Activated CD4-positive, alpha-beta T cell treated with anti-CD3 and anti-CD28 coated beads, Interleukin-2, amount 10 ng/mL, durations not matched to agents 24 days and 14 days (primary cell): ENCODE data around the gene GALNT12. TPM values are rescaled to one million over a fixed set of nuclear protein-coding genes. Genes with fewer than 3 reads are reported as not detected.

Source experiments
- DNase-seq: peaks from one replicate; pipeline ENCODE4 v3.0.0; 2022
- H3K27ac Mint-ChIP-seq: one replicate; pipeline ENCODE4 v1.8.0; 2022; ENCODE audit warnings: mild to moderate bottlenecking, mixed read lengths
- H3K27me3 Mint-ChIP-seq: one replicate; pipeline ENCODE4 v1.8.0; 2022; ENCODE audit warnings: mixed read lengths
- H3K36me3 Mint-ChIP-seq: one replicate; pipeline ENCODE4 v1.8.0; 2022; ENCODE audit warnings: low read depth, mild to moderate bottlenecking, mixed read lengths
- H3K4me1 Mint-ChIP-seq: one replicate; pipeline ENCODE4 v1.8.0; 2021; ENCODE audit warnings: mixed read lengths
- H3K4me3 Mint-ChIP-seq: one replicate; pipeline ENCODE4 v1.8.0; 2022; ENCODE audit warnings: mild to moderate bottlenecking, moderate library complexity, mixed read lengths
- H3K9me3 Mint-ChIP-seq: one replicate; pipeline ENCODE4 v1.8.0; 2021; ENCODE audit warnings: mixed read lengths
- intact Hi-C: fragments of 100-400 bp; cut with micrococcal nuclease; formaldehyde crosslinking; loops from one replicate; pipeline ENCODE4 v1.15.1; 2023
- total RNA-seq: library from RNA; stranded (reverse); gene quantifications from 2 replicates; pipeline ENCODE4 v1.2.3, GENCODE V29; 2022

Gene GALNT12
- total RNA-seq, 1 donor from 2014 or later = 2.8 TPM

DNA sequence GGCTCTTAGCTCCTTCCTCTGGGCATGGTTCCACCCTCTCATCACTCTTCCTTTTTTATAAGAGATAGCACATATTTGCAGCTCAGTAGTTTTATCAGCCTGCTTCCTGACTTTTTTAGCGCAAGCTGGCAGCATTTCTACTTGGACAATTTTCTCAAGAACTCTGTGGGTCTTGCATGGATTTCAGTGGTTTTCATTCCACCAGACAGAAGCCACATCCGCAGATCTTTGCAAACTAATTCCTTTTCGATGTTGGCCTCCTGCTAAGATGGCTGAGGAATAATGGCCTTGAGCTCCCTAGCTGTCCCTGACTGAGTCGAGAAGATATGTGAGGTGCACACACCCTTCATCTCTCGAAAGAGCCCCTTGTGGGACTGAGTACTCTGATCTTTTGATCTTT, 49.5 kb downstream of the GALNT12 start:
- intact Hi-C loops = no loop called here
- no peaks in the 10 kb centered on the region for H3K9me3 Mint-ChIP-seq
- H3K27me3 Mint-ChIP-seq = peaks cover 8% of the 10 kb centered on the region
- no peak for DNase-seq
- no peak overlapping the region for H3K4me3 Mint-ChIP-seq
- no peaks in the 10 kb centered on the region for H3K36me3 Mint-ChIP-seq
- peaks cover under 1% of the 10 kb centered on the region for H3K4me1 Mint-ChIP-seq
- no peak overlapping the region for H3K27ac Mint-ChIP-seq

DNA sequence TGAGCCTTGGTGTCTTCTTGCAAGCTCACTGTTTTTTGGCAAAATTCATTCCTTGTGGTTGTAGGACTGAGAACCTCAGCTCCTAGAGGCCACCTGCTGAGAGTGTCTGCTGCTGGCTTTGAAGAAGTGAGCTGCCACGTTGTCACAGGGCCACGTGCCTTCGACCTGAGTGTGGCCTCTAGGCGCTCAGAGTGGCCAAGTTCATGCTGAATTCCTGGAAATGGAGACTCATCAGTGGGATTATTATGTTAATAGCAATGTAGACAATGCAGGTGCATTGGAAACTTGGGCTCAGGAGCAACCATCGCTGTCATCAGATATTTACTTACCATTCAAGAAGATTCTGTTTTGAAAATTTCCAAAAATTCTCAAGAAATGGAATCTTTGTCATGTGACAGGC, 52.5 kb downstream of the GALNT12 start:
- H3K4me3 Mint-ChIP-seq = no peak overlapping the region
- H3K4me1 Mint-ChIP-seq = no peaks in the 10 kb centered on the region
- H3K36me3 Mint-ChIP-seq = no peaks in the 10 kb centered on the region
- peaks cover 9% of the 10 kb centered on the region for H3K27me3 Mint-ChIP-seq
- H3K9me3 Mint-ChIP-seq = no peaks in the 10 kb centered on the region
- no peak for DNase-seq
- H3K27ac Mint-ChIP-seq = no peak overlapping the region
- intact Hi-C loops = no loop called here

DNA sequence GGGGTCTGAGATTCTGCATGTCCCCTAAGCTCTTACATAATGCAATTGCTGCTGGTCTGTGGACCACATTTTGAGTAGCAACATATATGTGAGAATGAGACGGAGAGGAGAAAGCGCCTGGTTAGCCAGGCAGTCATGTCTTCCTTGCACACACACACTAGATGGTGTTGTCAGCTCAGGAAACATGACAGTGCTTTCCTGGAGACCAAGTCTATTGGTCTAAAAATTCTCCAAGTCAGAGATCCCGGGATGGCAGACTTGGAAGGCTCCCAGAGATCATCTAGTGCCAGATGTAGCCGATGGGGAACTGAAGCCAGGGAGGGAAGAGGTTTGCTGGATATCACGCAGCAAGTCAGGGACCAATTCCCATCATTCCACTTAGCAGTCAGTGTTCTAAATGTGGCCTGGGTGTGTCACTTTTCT, 53.4 kb downstream of the GALNT12 start:
- Mint-ChIP-seq H3K36me3 (no peaks in the 10 kb centered on the region), H3K27me3 (peaks cover 5% of the 10 kb centered on the region), H3K27ac (no peak overlapping the region), H3K9me3 (no peaks in the 10 kb centered on the region), H3K4me1 (no peaks in the 10 kb centered on the region), H3K4me3 (no peak overlapping the region)
- no peak for DNase-seq
- intact Hi-C loops = no loop called here

DNA sequence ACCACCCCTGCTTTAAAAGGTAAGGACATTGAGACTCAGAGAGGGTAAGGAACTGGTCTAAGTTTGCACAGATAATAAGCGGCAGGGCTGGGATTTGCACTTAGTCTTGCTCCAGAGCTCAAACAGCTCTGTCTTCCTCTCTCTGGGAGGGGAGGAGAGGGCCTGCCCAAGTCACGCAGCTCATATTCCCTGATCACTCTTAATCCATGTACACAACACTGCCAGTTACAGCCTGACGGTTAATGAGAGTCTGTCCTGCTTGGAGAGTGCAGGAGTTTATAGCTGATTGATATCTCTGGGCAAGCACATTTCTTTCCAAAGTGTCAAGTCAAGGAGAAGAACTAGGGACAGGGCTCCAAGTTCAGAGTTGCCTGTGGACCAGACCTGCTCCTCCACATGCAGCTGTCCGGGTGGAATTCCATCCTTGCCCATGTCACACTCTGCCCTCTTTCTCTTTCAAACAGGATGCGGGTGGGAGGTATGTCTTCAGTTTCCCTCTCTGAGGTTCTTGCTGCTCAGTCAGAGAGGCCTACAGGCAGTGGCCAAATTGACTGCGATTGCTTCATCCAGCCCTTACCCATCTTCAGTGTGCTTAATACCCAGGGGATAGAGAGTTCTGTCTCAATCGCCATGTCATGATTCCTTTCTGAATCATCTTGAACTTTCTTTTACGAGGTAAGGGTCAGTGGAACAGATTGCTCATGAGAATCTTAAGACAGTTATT, 54.5 kb downstream of the GALNT12 start:
- intact Hi-C loops = no loop called here
- no peak for DNase-seq
- H3K9me3 Mint-ChIP-seq = no peaks in the 10 kb centered on the region
- H3K4me1 Mint-ChIP-seq = no peaks in the 10 kb centered on the region
- H3K27me3 Mint-ChIP-seq = peaks cover 7% of the 10 kb centered on the region
- H3K4me3 Mint-ChIP-seq = no peak overlapping the region
- H3K27ac Mint-ChIP-seq = no peak overlapping the region
- no peaks in the 10 kb centered on the region for H3K36me3 Mint-ChIP-seq

DNA sequence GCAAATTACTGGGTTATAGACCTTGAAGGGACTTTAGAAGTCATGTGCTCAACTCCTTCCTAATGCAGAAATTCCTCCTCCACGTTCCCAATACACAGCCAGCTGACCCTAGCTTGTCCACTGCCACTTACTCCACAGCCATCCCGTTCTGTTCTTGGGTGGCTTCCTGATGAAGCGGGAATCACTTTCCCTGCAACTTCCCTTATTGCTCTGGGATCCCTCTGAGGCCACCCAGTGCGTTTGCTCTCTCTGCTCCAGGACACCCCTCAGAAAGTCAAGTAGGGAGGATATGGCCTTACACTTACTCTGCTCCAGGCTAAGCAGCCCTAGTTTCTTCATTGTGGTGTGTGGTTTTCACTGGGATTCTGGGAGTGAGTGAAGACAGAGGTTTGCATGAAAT, 55.5 kb downstream of the GALNT12 start:
- Mint-ChIP-seq H3K36me3 (no peaks in the 10 kb centered on the region), H3K9me3 (no peaks in the 10 kb centered on the region), H3K27me3 (peaks cover 7% of the 10 kb centered on the region), H3K4me1 (peaks cover 5% of the 10 kb centered on the region), H3K27ac (no peak overlapping the region), H3K4me3 (no peak overlapping the region)
- intact Hi-C loops = no loop called here
- no peak for DNase-seq

DNA sequence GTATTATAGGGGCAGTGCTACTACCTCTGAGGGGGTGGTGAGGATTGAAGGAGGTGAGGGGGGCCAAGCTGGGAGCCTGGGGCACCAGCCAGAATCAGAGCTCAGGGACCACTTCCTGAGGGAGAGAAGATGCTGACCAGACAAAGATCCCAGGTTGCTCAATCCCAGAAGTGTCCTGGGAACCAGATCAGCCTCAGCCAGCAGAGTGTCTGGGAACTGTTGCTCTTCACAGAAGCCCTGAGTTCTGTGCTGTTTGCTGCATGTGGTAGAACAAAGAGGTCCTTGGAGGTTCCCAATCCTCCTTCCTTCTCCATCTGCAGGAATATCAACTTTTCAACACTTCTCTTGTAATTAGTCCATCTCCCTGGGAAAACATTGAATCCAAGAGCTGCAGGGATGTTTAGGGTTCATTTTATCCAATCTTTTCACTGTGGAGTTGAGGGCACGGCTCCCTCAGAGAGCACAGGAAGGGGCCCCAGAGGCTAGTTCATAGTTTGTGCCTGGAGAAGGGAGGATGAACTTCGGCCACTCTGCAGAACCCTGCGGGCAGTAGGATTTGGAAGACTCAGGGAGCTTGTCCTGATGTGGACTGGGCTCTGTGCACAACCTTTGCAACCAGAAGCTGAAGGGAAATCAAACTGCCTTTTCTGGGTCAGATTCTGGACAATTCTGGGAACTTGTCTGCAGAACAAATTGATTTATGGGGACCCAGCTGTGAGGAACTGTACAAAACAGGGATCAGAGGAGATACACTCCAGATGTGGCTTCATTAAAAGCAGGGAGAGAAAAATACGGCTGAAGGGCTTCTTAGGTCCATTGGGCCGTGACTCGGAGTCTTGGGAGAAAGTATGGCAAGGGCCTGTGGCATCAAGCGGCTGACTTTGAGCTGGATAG, 57.1 kb downstream of the GALNT12 start:
- no peak overlapping the region for H3K4me3 Mint-ChIP-seq
- intact Hi-C loops = no loop called here
- peaks cover 8% of the 10 kb centered on the region for H3K27me3 Mint-ChIP-seq

DNA sequence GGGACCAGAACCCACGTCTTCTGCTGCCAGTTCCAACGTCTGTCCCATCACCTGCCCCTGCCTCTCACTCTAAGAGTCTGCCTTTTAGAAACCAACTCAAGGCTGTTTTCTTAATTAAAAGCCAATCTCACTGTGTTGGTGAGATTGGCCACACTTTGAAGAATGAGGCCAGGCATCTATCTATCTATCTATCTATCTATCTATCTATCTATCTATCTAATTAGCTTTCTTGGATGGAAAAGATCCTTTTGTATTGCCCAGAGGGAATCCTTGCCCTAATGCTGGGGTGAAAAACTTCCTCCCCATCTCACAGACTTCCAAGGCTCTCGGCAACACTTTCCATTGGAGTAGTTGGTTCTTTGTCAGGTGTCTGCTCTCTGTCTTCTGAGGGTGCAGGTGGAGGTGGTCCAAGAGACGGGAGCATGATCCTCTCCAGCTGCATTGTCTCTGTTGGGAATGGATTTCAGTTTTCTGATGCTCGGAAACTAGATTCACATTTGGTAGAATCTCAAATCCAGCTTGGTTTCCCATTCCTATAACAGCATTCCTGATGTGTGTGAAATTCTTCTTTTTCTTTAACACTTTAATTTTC, 57.9 kb downstream of the GALNT12 start:
- Mint-ChIP-seq H3K9me3 (no peaks in the 10 kb centered on the region), H3K36me3 (no peaks in the 10 kb centered on the region), H3K27me3 (peaks cover 7% of the 10 kb centered on the region), H3K4me1 (peaks cover 6% of the 10 kb centered on the region), H3K4me3 (no peak overlapping the region), H3K27ac (no peak overlapping the region)
- no peak for DNase-seq
- intact Hi-C loops = no loop called here

More for the DNA sequence above, 57.1 kb downstream of the GALNT12 start:
- Mint-ChIP-seq H3K36me3 (no peaks in the 10 kb centered on the region), H3K4me1 (peaks cover 6% of the 10 kb centered on the region), H3K9me3 (no peaks in the 10 kb centered on the region), H3K27ac (no peak overlapping the region)
- no peak for DNase-seq

DNA sequence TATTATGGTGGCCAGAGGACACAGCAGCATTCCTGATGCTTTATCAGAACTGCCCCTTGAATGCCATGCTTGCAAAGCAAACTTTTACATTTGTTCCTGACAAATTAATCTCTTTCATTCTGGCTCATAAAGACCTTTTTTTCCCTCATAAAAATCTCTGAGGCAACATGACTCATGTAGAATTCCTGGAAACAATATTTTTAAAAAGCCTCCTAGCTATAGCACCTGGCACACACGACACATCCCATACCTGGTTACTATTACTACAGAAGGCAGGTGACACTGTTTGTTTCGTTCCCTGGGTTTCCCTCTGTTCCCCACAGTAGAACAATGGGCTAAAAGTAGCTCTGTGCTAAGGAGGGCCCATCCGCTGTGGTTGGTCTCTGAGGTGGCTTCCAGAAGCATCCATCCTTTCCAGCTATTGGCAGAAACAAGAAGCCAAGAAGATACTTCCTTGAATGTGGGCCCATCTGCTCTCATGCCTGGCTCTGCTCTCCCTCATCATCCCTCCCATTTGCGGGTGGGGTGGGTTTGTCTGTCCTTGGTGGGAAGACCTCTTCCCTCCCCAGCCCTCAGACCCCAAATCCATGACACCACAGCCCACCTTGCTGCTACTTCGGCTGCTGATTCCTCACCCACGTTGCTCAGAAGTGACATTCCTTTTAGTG, 59.1 kb downstream of the GALNT12 start:
- Mint-ChIP-seq H3K4me1 (peaks cover 6% of the 10 kb centered on the region), H3K27ac (no peak overlapping the region), H3K4me3 (no peak overlapping the region), H3K27me3 (peaks cover 6% of the 10 kb centered on the region), H3K36me3 (no peaks in the 10 kb centered on the region), H3K9me3 (no peaks in the 10 kb centered on the region)
- intact Hi-C loops = no loop called here
- DNase-seq = no peak

DNA sequence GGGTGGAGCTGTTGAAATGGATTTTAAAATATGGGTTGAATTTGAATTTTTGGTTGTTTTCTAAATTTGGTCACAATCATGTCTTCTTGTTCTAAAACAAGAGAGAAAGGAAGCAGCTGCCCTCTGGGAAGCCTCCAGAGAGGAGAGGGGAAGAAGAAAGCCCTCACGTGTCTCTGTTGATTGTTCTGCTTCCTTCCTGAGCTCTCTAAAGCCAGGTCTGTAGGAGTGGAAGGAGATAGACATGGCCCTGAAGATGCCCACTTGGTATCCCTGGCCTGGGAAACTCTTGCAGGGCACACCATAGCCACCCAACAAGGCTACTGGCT, 59.6 kb downstream of the GALNT12 start:
- Mint-ChIP-seq H3K27ac (no peak overlapping the region), H3K27me3 (peaks cover 6% of the 10 kb centered on the region), H3K4me3 (no peak overlapping the region), H3K4me1 (peaks cover 6% of the 10 kb centered on the region), H3K36me3 (no peaks in the 10 kb centered on the region), H3K9me3 (no peaks in the 10 kb centered on the region)
- intact Hi-C loops = no loop called here
- no peak for DNase-seq

DNA sequence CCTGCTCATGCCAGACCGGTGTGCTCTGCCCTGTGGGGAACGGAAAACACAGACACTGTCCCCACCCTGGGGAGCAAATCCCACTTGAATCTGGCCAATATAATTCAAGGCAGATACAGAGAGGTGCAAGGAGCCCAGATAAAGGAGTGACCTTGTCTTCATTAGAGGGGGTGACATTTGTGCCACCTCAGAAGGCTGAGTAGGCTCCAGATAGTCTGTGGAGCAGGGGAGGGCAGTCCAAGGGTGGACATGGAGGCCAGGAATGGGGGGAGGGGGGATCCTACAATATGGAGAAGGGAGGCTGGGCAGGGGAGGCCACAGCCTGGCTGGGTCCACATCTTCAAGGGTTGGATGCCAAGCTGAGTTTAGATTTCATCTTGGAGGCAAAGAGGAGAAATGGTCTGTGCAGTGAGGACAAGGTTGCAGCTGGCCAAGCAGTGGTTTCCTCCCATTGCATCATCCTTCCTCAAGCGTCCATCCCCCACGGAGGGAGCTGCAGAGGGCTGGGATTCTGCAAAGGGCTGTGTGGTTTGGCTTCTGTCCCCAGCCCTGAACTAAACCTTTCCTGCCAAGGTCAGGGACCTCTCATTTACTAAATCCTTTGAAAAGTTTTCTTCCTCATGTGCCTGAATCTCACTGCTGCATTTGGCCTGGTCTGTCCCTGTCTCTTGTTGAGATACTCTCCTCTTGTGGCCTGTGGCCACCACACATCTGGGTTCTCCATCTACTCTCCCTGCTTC, 60.1 kb downstream of the GALNT12 start:
- intact Hi-C loops = no loop called here
- H3K4me3 Mint-ChIP-seq = no peak overlapping the region
- DNase-seq = no peak

DNA sequence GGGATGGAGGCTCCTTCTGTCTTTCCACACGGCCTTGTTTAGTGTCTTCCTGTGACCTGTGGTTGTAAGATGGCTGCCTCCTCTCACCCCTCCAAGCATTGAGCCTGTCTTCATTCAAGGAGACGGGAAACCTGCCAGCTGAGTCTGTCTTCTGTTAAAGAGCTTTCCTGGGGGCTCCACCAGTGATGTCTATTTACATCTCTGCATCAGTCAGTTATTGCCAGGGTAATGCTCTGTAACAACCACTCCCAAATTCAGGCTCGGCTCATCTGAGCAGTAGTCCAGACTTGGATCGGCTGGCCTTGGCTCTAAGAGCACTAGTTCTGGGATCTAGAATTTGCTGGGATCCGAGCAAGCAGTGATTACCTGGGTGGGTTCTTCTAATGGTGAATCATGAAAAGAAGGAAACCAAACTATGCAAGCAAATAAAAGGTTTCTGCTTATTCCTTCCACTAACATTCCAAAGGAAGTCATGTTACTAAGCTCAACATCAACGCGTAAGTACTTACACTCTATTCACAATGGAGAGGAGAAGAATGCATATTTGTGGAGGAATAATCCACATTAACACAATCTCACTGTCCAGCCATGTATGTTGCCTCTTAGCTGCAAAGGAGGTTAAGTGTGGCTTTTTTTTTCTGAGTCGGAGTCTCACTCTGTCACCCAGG, 61.7 kb downstream of the GALNT12 start:
- no peaks in the 10 kb centered on the region for H3K9me3 Mint-ChIP-seq
- no peak overlapping the region for H3K4me3 Mint-ChIP-seq
- H3K27ac Mint-ChIP-seq = no peak overlapping the region
- H3K27me3 Mint-ChIP-seq = peaks cover 4% of the 10 kb centered on the region
- DNase-seq = no peak
- intact Hi-C loops = no loop called here
- H3K4me1 Mint-ChIP-seq = peaks cover 6% of the 10 kb centered on the region
- no peaks in the 10 kb centered on the region for H3K36me3 Mint-ChIP-seq

More for the DNA sequence above, 60.1 kb downstream of the GALNT12 start:
- Mint-ChIP-seq H3K27ac (peak overlapping the region; percentile 14), H3K4me1 (peaks cover 6% of the 10 kb centered on the region), H3K9me3 (no peaks in the 10 kb centered on the region), H3K27me3 (peaks cover 6% of the 10 kb centered on the region), H3K36me3 (no peaks in the 10 kb centered on the region)

DNA sequence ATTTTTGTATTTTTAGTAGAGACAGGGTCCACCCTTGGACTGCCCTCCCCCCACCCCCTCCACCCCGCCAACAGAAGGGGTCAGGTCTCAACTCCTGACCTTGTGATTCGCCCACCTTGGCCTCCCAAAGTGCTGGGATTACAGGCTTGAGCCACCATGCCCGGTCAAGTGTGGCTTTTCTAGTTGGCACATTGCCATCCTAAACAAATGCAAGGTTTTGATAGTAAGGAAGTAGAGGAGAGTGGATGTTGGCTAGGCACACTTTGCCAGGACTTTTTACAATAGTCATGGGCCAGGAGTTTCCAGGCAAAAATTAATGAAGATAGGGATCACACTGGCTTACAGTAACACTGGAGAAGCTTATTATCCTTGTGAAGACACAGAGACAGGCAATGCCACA, 62.4 kb downstream of the GALNT12 start:
- no peak for DNase-seq
- Mint-ChIP-seq H3K36me3 (no peaks in the 10 kb centered on the region), H3K27ac (no peak overlapping the region), H3K9me3 (no peaks in the 10 kb centered on the region), H3K4me1 (peaks cover 6% of the 10 kb centered on the region), H3K4me3 (no peak overlapping the region), H3K27me3 (peaks cover 4% of the 10 kb centered on the region)
- intact Hi-C loops = no loop called here
